PC-9 (cell line): ENCODE data around the gene PTK6. TPM values are rescaled to one million over a fixed set of nuclear protein-coding genes. Genes with fewer than 3 reads are reported as not detected.

Experiments used
- BruUV-seq: library from RNA; stranded (reverse); fragments of 400-500 nt; replicated peaks from 2 replicates; lab custom pipeline; 2021; lab: Mats Ljungman, UMichigan
- CTCF ChIA-PET: fragments of 300-600 bp; sonication (Branson Sonifier 250); formaldehyde crosslinking; loops from one replicate; lab custom pipeline; 2022; ENCODE audit warnings: antibody characterized with exemption; lab: Charles Lee
- POLR2A ChIA-PET: fragments of 300-600 bp; sonication (Branson Sonifier 250); formaldehyde crosslinking; loops from one replicate; lab custom pipeline; 2022; ENCODE audit warnings: antibody characterized with exemption; ENCODE audit not compliant: unreplicated experiment; lab: Charles Lee
- DNase-seq, 2 experiments: peaks; one replicate each; pipeline versions ENCODE4 v3.0.0 to v3.0.0-alpha.2; 2015 to 2022; ENCODE audit warnings: mixed read lengths in 1 of 2
- H2AFZ ChIP-seq: fragments of 200-600 bp; sonication (generic); 2 replicates; pipeline ENCODE4 v1.8.1; 2017; ENCODE audit warnings: antibody characterized with exemption
- H3F3A ChIP-seq: fragments of 200-600 bp; sonication (generic); 2 replicates; pipeline ENCODE4 v1.8.1; 2017; ENCODE audit warnings: antibody characterized with exemption, mild to moderate bottlenecking, low read depth; ENCODE audit not compliant: insufficient read depth
- H3K27ac ChIP-seq: fragments of 200-600 bp; sonication (generic); 2 replicates; pipeline ENCODE4 v1.6.1; 2016; ENCODE audit warnings: mixed run types
- H3K27me3 ChIP-seq: fragments of 200-600 bp; sonication (generic); 2 replicates; pipeline ENCODE4 v1.6.1; 2016; ENCODE audit warnings: low read depth, mixed run types; ENCODE audit not compliant: insufficient read depth
- H3K36me3 ChIP-seq: fragments of 200-600 bp; sonication (generic); 2 replicates; pipeline ENCODE4 v1.6.1; 2016; ENCODE audit warnings: low read depth, mixed run types
- H3K4me1 ChIP-seq: fragments of 200-600 bp; sonication (generic); replicated peaks from 2 replicates; pipeline ENCODE4 v1.6.1; 2016; ENCODE audit warnings: mixed run types; ENCODE audit not compliant: insufficient read depth
- H3K4me2 ChIP-seq: fragments of 200-600 bp; sonication (generic); 2 replicates; pipeline ENCODE4 v1.6.1; 2017; ENCODE audit warnings: mixed run types
- H3K4me3 ChIP-seq: fragments of 200-600 bp; sonication (generic); 2 replicates; pipeline ENCODE4 v1.6.1; 2016; ENCODE audit warnings: mixed run types
- H3K79me2 ChIP-seq: fragments of 200-600 bp; sonication (generic); 2 replicates; pipeline ENCODE4 v1.6.1; 2017; ENCODE audit warnings: low read depth, mixed run types
- H3K9me2 ChIP-seq: fragments of 200-600 bp; sonication (generic); 2 replicates; pipeline ENCODE4 v1.8.1; 2017; ENCODE audit warnings: mild to moderate bottlenecking; ENCODE audit not compliant: insufficient read depth
- H3K9me3 ChIP-seq: fragments of 200-600 bp; sonication (generic); 2 replicates; pipeline ENCODE4 v1.8.1; 2016; ENCODE audit warnings: low read depth; ENCODE audit not compliant: insufficient read depth
- H4K20me1 ChIP-seq: fragments of 200-600 bp; sonication (generic); 2 replicates; pipeline ENCODE4 v1.8.1; 2017; ENCODE audit not compliant: insufficient read depth
- CTCF ChIP-seq: fragments of 200-600 bp; sonication (generic); conservative IDR thresholded peaks from 2 replicates; pipeline ENCODE4 v1.6.1; 2017; ENCODE audit warnings: mixed run types, antibody characterized with exemption, mild to moderate bottlenecking, moderate library complexity
- EZH2 ChIP-seq: fragments of 200-600 bp; sonication (generic); IDR thresholded peaks from 2 replicates; pipeline ENCODE4 v1.8.0; 2017; ENCODE audit warnings: antibody characterized with exemption, low read depth
- intact Hi-C: fragments of 100-400 bp; cut with micrococcal nuclease; formaldehyde crosslinking; loops from one replicate; pipeline ENCODE4 v1.10.0; 2022; ENCODE audit not compliant: unreplicated experiment
- total RNA-seq: library from RNA; stranded (reverse); gene quantifications from 2 replicates; pipeline ENCODE4 v1.2.3, GENCODE V29; 2021

PTK6 gene
- total RNA-seq, 1 experiment from 2014 or later: 12.9 TPM

GRCh38 chr20:63529180-63529860 lies 7.9 kb downstream of the PTK6 start:
- H3K4me2 ChIP-seq: no peak overlapping the region
- no peaks in the 10 kb centered on the region; the same call in 1 of the 2 replicates for H4K20me1 ChIP-seq
- POLR2A ChIA-PET: no interaction called here
- no peaks in the 10 kb centered on the region for H3K9me2 ChIP-seq
- no peak overlapping the region for H3K27ac ChIP-seq
- BruUV-seq: no TSS peak
- CTCF ChIA-PET: interaction anchor here (0.6 kb wide), 1 partner anchor 430 kb away, joined by 3 read pairs; no protein-coding TSS in a partner anchor
- peaks cover 57% of the 10 kb centered on the region; the same call in 1 of the 2 replicates for H3F3A ChIP-seq
- no peaks in the 10 kb centered on the region for H3K36me3 ChIP-seq
- no peaks in the 10 kb centered on the region for H3K27me3 ChIP-seq
- H3K4me3 ChIP-seq: no peak overlapping the region
- H3K9me3 ChIP-seq: no peaks in the 10 kb centered on the region
- no peak overlapping the region for H2AFZ ChIP-seq
- H3K79me2 ChIP-seq: no peaks in the 10 kb centered on the region
- peaks cover 10% of the 10 kb centered on the region for H3K4me1 ChIP-seq
- DNase-seq: no peak
- TF ChIP-seq EZH2: no peak
- no peak for TF ChIP-seq CTCF
- intact Hi-C loops: no loop called here

GRCh38 chr20:63527184-63527583 lies 10.0 kb downstream of the PTK6 start:
- Histone ChIP-seq H3K4me3 (no peak overlapping the region), H3K9me3 (peaks cover 11% of the 10 kb centered on the region), H3K27ac (no peak overlapping the region), H3K36me3 (peaks cover 16% of the 10 kb centered on the region), H2AFZ (no peak overlapping the region), H3F3A (peaks cover 56% of the 10 kb centered on the region; the same call in 1 of the 2 replicates), H3K9me2 (no peaks in the 10 kb centered on the region), H3K4me1 (no peaks in the 10 kb centered on the region), H3K4me2 (no peak overlapping the region), H3K79me2 (no peaks in the 10 kb centered on the region), H4K20me1 (no peaks in the 10 kb centered on the region; the same call in 1 of the 2 replicates), H3K27me3 (no peaks in the 10 kb centered on the region)
- POLR2A ChIA-PET: interaction anchor here (0.7 kb wide), 1 partner anchor 145 kb away, joined by 4 read pairs; no protein-coding TSS in a partner anchor
- BruUV-seq: no TSS peak
- CTCF ChIA-PET: no interaction called here
- DNase-seq: no peak
- intact Hi-C loops: no loop called here
- TF ChIP-seq CTCF (no peak), EZH2 (no peak)

GRCh38 chr20:63525971-63526370 lies 11.2 kb downstream of the PTK6 start:
- no peak overlapping the region for H3K4me2 ChIP-seq
- H3K79me2 ChIP-seq: peaks cover 7% of the 10 kb centered on the region
- no peaks in the 10 kb centered on the region for H3K27me3 ChIP-seq
- peaks cover 11% of the 10 kb centered on the region for H3K9me3 ChIP-seq
- intact Hi-C loops: no loop called here
- H3K4me3 ChIP-seq: no peak overlapping the region
- H3K27ac ChIP-seq: no peak overlapping the region
- POLR2A ChIA-PET: interaction anchor here (1.0 kb wide), 1 partner anchor 8 kb away, joined by 4 read pairs; no protein-coding TSS in a partner anchor
- no peak overlapping the region for H2AFZ ChIP-seq
- H4K20me1 ChIP-seq: no peaks in the 10 kb centered on the region; the same call in 1 of the 2 replicates
- CTCF ChIA-PET: no interaction called here
- H3F3A ChIP-seq: peaks cover 56% of the 10 kb centered on the region; the same call in 1 of the 2 replicates
- DNase-seq: no peak
- no peaks in the 10 kb centered on the region for H3K9me2 ChIP-seq
- H3K36me3 ChIP-seq: peaks cover 18% of the 10 kb centered on the region
- TF ChIP-seq EZH2 (no peak), CTCF (no peak)
- H3K4me1 ChIP-seq: no peaks in the 10 kb centered on the region; the same call in 1 of the 2 replicates
- BruUV-seq: no TSS peak
